ENCODE measurements around the gene CAPG. TPM values are rescaled to one million over a fixed set of nuclear protein-coding genes. Genes with fewer than 3 reads are reported as not detected.
A peak's percentile ranks its signal among the peaks of the same experiment; 100 is the strongest.

CAPG gene
- total and polyA plus RNA-seq, 2 of the 4 experiments (the other 2 are of a cell fraction), result 79.9 to 98.3 TPM

GRCh38 chr2:85411405-85411748, 1.2 kb upstream of the CAPG start:
- no peak overlapping the region for H3K4me3 ChIP-seq (ENCODE audit: insufficient read depth, low read depth, low read length)
- no peak overlapping the region for H2AFZ ChIP-seq (replicated peaks; ENCODE audit: low read length, poor library complexity)
- no peaks in the 10 kb centered on the region for H3K9me3 ChIP-seq (ENCODE audit: control insufficient read depth, insufficient read depth, low read length)
- no peak overlapping the region for H3K23ac ChIP-seq (ENCODE audit: low read depth, low read length)
- in situ Hi-C loops (cut with MboI; ENCODE audit: low sequenced_read_pairs) (no loop called here), dilution Hi-C loops (cut with HindIII; ENCODE audit: low sequenced_read_pairs, unreplicated experiment) (no loop called here), intact Hi-C loops (cut with micrococcal nuclease) (no loop called here)
- H3K4ac ChIP-seq (ENCODE audit: low read depth, low read length), result peak overlapping the region; percentile 56
- TF ChIP-seq POLR2A (IDR thresholded peaks at IDR 0.05; ENCODE audit: low read depth, low read length) (no peak), MXI1 (IDR thresholded peaks at IDR 0.05; ENCODE audit: borderline replicate concordance, low read depth, low read length) (no peak), CTCF (conservative IDR thresholded peaks at IDR 0.05; ENCODE audit: low read depth, low read length) (no peak), RCOR1 (IDR thresholded peaks at IDR 0.05; ENCODE audit: insufficient replicate concordance, low read length) (no peak), CHD1 (IDR thresholded peaks at IDR 0.05; ENCODE audit: low read depth, low read length) (no peak), CEBPB (IDR thresholded peaks at IDR 0.05; ENCODE audit: low read depth, low read length) (no peak), NFE2L2 (IDR thresholded peaks at IDR 0.05; ENCODE audit: low read depth, low read length) (no peak), MAZ (IDR thresholded peaks at IDR 0.05; ENCODE audit: borderline replicate concordance, low read depth, low read length) (no peak), BHLHE40 (IDR thresholded peaks at IDR 0.05; ENCODE audit: low read depth, low read length) (no peak), MAFK (IDR thresholded peaks at IDR 0.05; ENCODE audit: low read depth, low read length) (no peak), RFX5 (IDR thresholded peaks at IDR 0.05; ENCODE audit: low read depth, low read length) (no peak), SMC3 (IDR thresholded peaks at IDR 0.05; ENCODE audit: low read depth, low read length) (no peak)
- TF ChIP-seq, protein P1, sequence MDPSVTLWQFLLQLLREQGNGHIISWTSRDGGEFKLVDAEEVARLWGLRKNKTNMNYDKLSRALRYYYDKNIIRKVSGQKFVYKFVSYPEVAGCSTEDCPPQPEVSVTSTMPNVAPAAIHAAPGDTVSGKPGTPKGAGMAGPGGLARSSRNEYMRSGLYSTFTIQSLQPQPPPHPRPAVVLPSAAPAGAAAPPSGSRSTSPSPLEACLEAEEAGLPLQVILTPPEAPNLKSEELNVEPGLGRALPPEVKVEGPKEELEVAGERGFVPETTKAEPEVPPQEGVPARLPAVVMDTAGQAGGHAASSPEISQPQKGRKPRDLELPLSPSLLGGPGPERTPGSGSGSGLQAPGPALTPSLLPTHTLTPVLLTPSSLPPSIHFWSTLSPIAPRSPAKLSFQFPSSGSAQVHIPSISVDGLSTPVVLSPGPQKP (IDR thresholded peaks at IDR 0.05; ENCODE audit: borderline replicate concordance, low read depth, low read length), result no peak
- ATAC-seq (ENCODE audit: low read depth) (no peak), DNase-seq (no peak)
- no peak overlapping the region for H2AK5ac ChIP-seq (ENCODE audit: low read depth, low read length)
- peak overlapping the region; percentile 44 for H2AK9ac ChIP-seq (replicated peaks; ENCODE audit: low read depth, low read length, poor library complexity)
- H3K9ac ChIP-seq (ENCODE audit: low read depth, low read length), result no peak overlapping the region
- no peak overlapping the region for H4K91ac ChIP-seq (ENCODE audit: insufficient read depth, low read depth, low read length)
- no peak overlapping the region for H2BK5ac ChIP-seq (ENCODE audit: low read depth, low read length, poor library complexity, severe bottlenecking)
- peaks cover 8% of the 10 kb centered on the region for H3K9me1 ChIP-seq (ENCODE audit: insufficient read depth, low read length)
- H3K56ac ChIP-seq (ENCODE audit: extremely low read depth, insufficient read depth, low read length), result no peak overlapping the region
- H2BK20ac ChIP-seq (ENCODE audit: low read depth, low read length), result no peak overlapping the region
- peaks cover 6% of the 10 kb centered on the region for H3K4me1 ChIP-seq (ENCODE audit: control insufficient read depth, insufficient read depth, low read length)
- no peaks in the 10 kb centered on the region for H4K20me1 ChIP-seq (ENCODE audit: insufficient read depth, low read length)
- no peak overlapping the region for H2BK15ac ChIP-seq (ENCODE audit: low read depth, low read length)
- no peaks in the 10 kb centered on the region for H3K36me3 ChIP-seq (ENCODE audit: control insufficient read depth, insufficient read depth, low read length)
- H2BK120ac ChIP-seq (ENCODE audit: low read depth, low read length), result no peak overlapping the region
- no CpG with 5 or more reads among the region's 5 CpGs for WGBS, 2 experiments (ENCODE audit: extremely low coverage in 2 of 2, insufficient read length in 1 of 2)
- no peak overlapping the region for H3K27ac ChIP-seq (ENCODE audit: insufficient read depth, low read length)
- no peak overlapping the region for H4K8ac ChIP-seq (ENCODE audit: low read depth in 2 of 2, low read length in 2 of 2)
- no peak overlapping the region for H3K18ac ChIP-seq (ENCODE audit: low read depth, low read length)
- CTCF ChIA-PET, result no interaction called here
- H3K14ac ChIP-seq (replicated peaks; ENCODE audit: low read depth, low read length), result no peak overlapping the region
- no TSS peak for BruUV-seq (replicated peaks)
- POLR2A ChIA-PET (ENCODE audit: unreplicated experiment), result no interaction called here
- H3K4me2 ChIP-seq (ENCODE audit: low read depth, low read length), result no peak overlapping the region
- no peak overlapping the region for H4K5ac ChIP-seq (ENCODE audit: low read depth, low read length)
- no peaks in the 10 kb centered on the region for H3K27me3 ChIP-seq (ENCODE audit: control insufficient read depth, insufficient read depth, low read length)
- peaks cover 10 to 48% of the 10 kb centered on the region in 2 experiments for H3K79me1 ChIP-seq (ENCODE audit: low read depth in 1 of 2, low read length in 2 of 2)

Measured in IMR-90 (cell line).